HG03280 (cell line): ENCODE results near the gene ST8SIA2.

Experiments
- ATAC-seq: cut with Tn5 transposase; IDR thresholded peaks from one replicate; pipeline ENCODE4 v1.9.1; 2021; ENCODE audit warnings: mild to moderate bottlenecking, moderate library complexity; ENCODE audit not compliant: unreplicated experiment

Gene ST8SIA2

GRCh38 chr15:92480361-92480760 is 86.7 kb downstream of the ST8SIA2 start:
- no peak for ATAC-seq

DNA sequence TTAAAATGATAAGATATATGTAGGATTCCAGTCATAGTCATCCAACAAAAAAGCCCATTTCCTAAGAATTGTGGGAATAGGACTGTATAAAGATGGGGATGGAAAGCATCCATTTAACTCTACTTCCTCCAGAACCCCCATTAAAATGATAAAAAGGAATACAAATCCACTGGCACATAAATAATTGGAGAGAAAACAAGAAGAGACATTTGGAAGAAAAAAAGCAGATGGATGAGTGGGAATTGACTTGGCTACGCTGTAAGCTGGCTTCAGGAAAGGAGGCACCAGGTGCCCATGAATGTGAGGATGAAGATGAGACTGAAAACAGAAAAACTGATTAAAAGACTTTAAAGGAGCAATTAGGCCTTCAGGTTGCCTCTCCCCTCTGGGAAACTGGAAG is 91.8 kb downstream of the ST8SIA2 start:
- ATAC-seq: no peak

DNA sequence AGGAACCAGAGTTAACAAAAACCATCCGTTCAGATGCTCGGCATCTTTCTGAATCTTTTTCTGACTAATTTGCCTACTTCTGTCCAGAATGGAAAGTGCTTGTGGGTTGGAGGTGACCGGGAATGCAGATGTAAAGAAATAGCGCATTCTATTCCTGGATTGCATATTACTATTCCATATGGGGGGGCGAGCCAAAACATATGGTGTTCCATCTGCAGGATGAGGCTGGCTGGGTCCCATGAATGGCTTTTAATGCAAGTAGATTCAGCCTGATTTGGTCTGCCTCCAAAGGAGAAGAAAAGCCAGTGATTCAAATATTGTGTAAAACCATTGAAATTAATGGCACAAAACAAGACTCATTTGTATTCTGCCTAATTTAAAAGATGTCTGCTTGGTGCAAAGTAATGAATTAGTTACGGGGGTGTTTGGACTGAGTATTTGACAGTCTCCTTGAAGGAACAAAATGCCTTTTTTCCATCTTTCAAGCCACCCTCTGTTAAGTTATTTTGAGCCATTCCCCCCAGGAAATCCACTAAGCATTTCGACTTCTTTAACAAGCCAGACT is 99.0 kb downstream of the ST8SIA2 start:
- no peak for ATAC-seq

- no peak for ATAC-seq
Measured at GRCh38 chr15:92494806-92495336, 101.2 kb downstream of the ST8SIA2 start.

GRCh38 chr15:92495446-92495845 is 101.8 kb downstream of the ST8SIA2 start:
- no peak for ATAC-seq

- no peak for ATAC-seq
Measured at GRCh38 chr15:92499731-92500530, 106.2 kb downstream of the ST8SIA2 start.

GRCh38 chr15:92502336-92502735 is 108.7 kb downstream of the ST8SIA2 start:
- ATAC-seq: no peak

GRCh38 chr15:92502930-92503857 is 109.5 kb downstream of the ST8SIA2 start:
- no peak for ATAC-seq

GRCh38 chr15:92503889-92504288 is 110.2 kb downstream of the ST8SIA2 start:
- no peak for ATAC-seq

- no peak for ATAC-seq
Measured at GRCh38 chr15:92505611-92506010, 111.9 kb downstream of the ST8SIA2 start.

- ATAC-seq: no peak
Measured at GRCh38 chr15:92506506-92506905, 112.8 kb downstream of the ST8SIA2 start.

- ATAC-seq: no peak
Measured at GRCh38 chr15:92510163-92510882, 116.6 kb downstream of the ST8SIA2 start.
